Naive thymus-derived CD4-positive, alpha-beta T cell (primary cell): ENCODE data around the gene SMAP1. TPM values are rescaled to one million over a fixed set of nuclear protein-coding genes. Genes with fewer than 3 reads are reported as not detected.

ENCODE experiments used
- ATAC-seq: fragments of 150-1000 bp; cut with Tn5 transposase; 2 replicates; pipeline ENCODE4 v1.10.0; 2021; ENCODE audit warnings: mild to moderate bottlenecking, moderate library complexity
- CTCF ChIA-PET: fragments of 350-600 bp; sonication (Branson Sonifier 250); formaldehyde crosslinking; loops from one replicate; lab custom pipeline; 2021; ENCODE audit warnings: antibody characterized with exemption; lab: Charles Lee
- POLR2A ChIA-PET: fragments of 350-600 bp; sonication (Branson Sonifier 250); formaldehyde crosslinking; loops from one replicate; lab custom pipeline; 2021; ENCODE audit warnings: antibody characterized with exemption, inconsistent platforms; lab: Charles Lee
- DNase-seq, 9 donors: peaks; one replicate each; pipeline versions ENCODE4 v3.0.0 to v3.0.0-alpha.2; 2020 to 2022; ENCODE audit warnings: mixed read lengths in 1 of 9
- H3K27ac ChIP-seq: one replicate; pipeline ENCODE4 v1.7.0; 2013; ENCODE audit warnings: mild to moderate bottlenecking, low read depth, low read length, moderate library complexity
- H3K27me3 ChIP-seq, 2 donors: one replicate each; pipeline ENCODE4 v1.7.0; 2013; ENCODE audit warnings: low read length in 2 of 2, mild to moderate bottlenecking in 2 of 2, moderate library complexity in 2 of 2; ENCODE audit not compliant: control insufficient read depth in 2 of 2, insufficient read depth in 2 of 2
- H3K36me3 ChIP-seq, 3 experiments: 1 replicate in 2 of 3; 2 replicates in 1 of 3; pipeline ENCODE4 v1.7.0; 2013; ENCODE audit warnings: low read length in 3 of 3, mild to moderate bottlenecking in 3 of 3, moderate library complexity in 1 of 3; ENCODE audit not compliant: insufficient read depth in 3 of 3, control insufficient read depth in 2 of 3
- H3K4me1 ChIP-seq, 2 donors: one replicate each; pipeline ENCODE4 v1.7.0; 2013; ENCODE audit warnings: low read length in 2 of 2, mild to moderate bottlenecking in 2 of 2, moderate library complexity in 1 of 2; ENCODE audit not compliant: control insufficient read depth in 2 of 2, insufficient read depth in 2 of 2
- H3K4me3 ChIP-seq: 2 replicates; pipeline ENCODE4 v1.7.0; 2013; ENCODE audit warnings: mild to moderate bottlenecking, low read length
- H3K9me3 ChIP-seq, 3 experiments: 1 replicate in 2 of 3; 2 replicates in 1 of 3; pipeline ENCODE4 v1.7.0; 2013; ENCODE audit warnings: low read length in 3 of 3; ENCODE audit not compliant: control insufficient read depth in 2 of 3
- H3K27ac Mint-ChIP-seq, 9 donors: one replicate each; pipeline ENCODE4 v1.8.0; 2020 to 2022; ENCODE audit warnings: mixed read lengths in 9 of 9, mild to moderate bottlenecking in 8 of 9, moderate library complexity in 5 of 9, inconsistent platforms in 2 of 9
- H3K27me3 Mint-ChIP-seq, 5 donors: one replicate each; pipeline ENCODE4 v1.8.0; 2021 to 2022; ENCODE audit warnings: mixed read lengths in 5 of 5, mild to moderate bottlenecking in 1 of 5
- H3K36me3 Mint-ChIP-seq, 5 donors: one replicate each; pipeline ENCODE4 v1.8.0; 2020 to 2022; ENCODE audit warnings: mixed read lengths in 5 of 5, mild to moderate bottlenecking in 3 of 5, inconsistent platforms in 1 of 5
- H3K4me1 Mint-ChIP-seq, 7 donors: one replicate each; pipeline ENCODE4 v1.8.0; 2020 to 2022; ENCODE audit warnings: mixed read lengths in 7 of 7, mild to moderate bottlenecking in 3 of 7, inconsistent platforms in 1 of 7
- H3K4me3 Mint-ChIP-seq, 10 donors: one replicate each; pipeline ENCODE4 v1.8.0; 2020 to 2022; ENCODE audit warnings: mild to moderate bottlenecking in 10 of 10, mixed read lengths in 10 of 10, moderate library complexity in 6 of 10, inconsistent platforms in 2 of 10
- H3K9me3 Mint-ChIP-seq, 11 donors: one replicate each; pipeline ENCODE4 v1.8.0; 2020 to 2022; ENCODE audit warnings: mixed read lengths in 11 of 11, mild to moderate bottlenecking in 4 of 11, inconsistent platforms in 1 of 11, moderate library complexity in 1 of 11
- intact Hi-C, 2 donors: fragments of 100-400 bp; cut with micrococcal nuclease; formaldehyde crosslinking; loops; one replicate each; pipeline ENCODE4 v1.15.1; 2023
- polyA plus RNA-seq, 2 donors: library from polyadenylated mRNA; unstranded; fragments of 300-500 nt; fragmentation: Illumina TruSeq; gene quantifications; one replicate each; pipeline ENCODE4 v1.2.3, GENCODE V29; 2021
- total RNA-seq, 6 experiments: library from RNA in 5 of 6; stranded (reverse) in 5 of 6; gene quantifications; 1 replicate in 5 of 6; 2 replicates in 1 of 6; pipeline ENCODE4 v1.2.3 and lab custom pipeline; 2021 to 2026

SMAP1 gene
- total and polyA plus RNA-seq, 7 experiments from 2014 or later, result 11.3 to 45.7 (median 19.7) TPM

DNA sequence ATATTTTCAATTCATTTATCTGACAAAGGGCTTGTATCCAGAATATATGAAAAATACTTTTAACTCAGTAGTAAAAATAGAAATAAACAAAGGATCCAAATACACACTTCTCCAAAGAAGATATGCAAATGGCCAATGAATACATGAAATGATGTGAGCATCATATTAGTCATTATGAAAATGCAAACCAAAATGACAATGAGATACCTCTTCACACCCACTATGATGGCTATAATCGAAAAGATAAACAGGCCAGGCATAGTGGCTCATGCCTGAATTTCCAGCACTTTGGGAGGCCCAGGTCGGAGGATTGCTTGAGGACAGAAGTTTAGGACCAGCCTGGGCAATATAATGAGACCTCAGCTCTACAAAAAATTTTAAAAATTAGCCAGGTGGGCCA, 33.8 kb upstream of the SMAP1 start:
- CTCF ChIA-PET, result no interaction called here
- Mint-ChIP-seq H3K27me3 (peaks cover 0 to 19% (median 7%) of the 10 kb centered on the region in 5 donors), H3K36me3 (no peaks in the 10 kb centered on the region), H3K4me3 (no peak overlapping the region), H3K27ac (no peak overlapping the region), H3K4me1 (peaks cover 0 to 3% (median 0%) of the 10 kb centered on the region in 7 donors), H3K9me3 (no peaks in the 10 kb centered on the region)
- ATAC-seq (no peak), DNase-seq (no peak)
- Histone ChIP-seq H3K9me3 (no peaks in the 10 kb centered on the region), H3K4me1 (no peaks in the 10 kb centered on the region), H3K4me3 (no peak overlapping the region), H3K27me3 (no peaks in the 10 kb centered on the region), H3K27ac (no peak overlapping the region), H3K36me3 (no peaks in the 10 kb centered on the region)
- intact Hi-C loops, result no loop called here
- POLR2A ChIA-PET, result no interaction called here

DNA sequence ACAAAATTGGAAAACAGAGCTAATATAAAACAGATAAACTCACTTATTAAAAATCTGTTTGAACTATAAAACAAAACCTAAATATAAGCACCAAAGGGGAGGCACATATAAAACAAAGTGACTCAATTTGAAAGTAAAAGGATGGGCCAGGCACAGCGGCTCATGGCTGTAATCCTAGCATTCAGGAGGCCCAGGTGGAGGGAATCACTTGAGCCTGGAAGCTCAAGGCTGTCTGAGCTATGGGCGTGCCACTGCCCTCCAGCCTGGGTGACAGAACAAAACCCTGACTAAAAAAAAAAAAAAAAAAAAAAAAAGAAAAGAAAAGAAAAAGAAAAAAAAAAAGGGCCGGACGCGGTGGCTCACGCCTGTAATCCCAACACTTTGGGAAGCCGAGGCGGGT, 31.1 kb upstream of the SMAP1 start:
- Histone ChIP-seq H3K27me3 (no peaks in the 10 kb centered on the region), H3K36me3 (no peaks in the 10 kb centered on the region), H3K4me1 (no peaks in the 10 kb centered on the region), H3K9me3 (no peaks in the 10 kb centered on the region), H3K27ac (no peak overlapping the region), H3K4me3 (no peak overlapping the region)
- no peak overlapping the region for H3K4me3 Mint-ChIP-seq
- H3K27ac Mint-ChIP-seq, result no peak overlapping the region
- H3K9me3 Mint-ChIP-seq, result no peaks in the 10 kb centered on the region
- no peaks in the 10 kb centered on the region for H3K36me3 Mint-ChIP-seq
- peaks cover 0 to 14% (median 0%) of the 10 kb centered on the region in 7 donors for H3K4me1 Mint-ChIP-seq
- ChIA-PET POLR2A (no interaction called here), CTCF (no interaction called here)
- intact Hi-C loops, result no loop called here
- peaks cover 0 to 4% (median 0%) of the 10 kb centered on the region in 5 donors for H3K27me3 Mint-ChIP-seq
- DNase-seq (no peak), ATAC-seq (no peak)

DNA sequence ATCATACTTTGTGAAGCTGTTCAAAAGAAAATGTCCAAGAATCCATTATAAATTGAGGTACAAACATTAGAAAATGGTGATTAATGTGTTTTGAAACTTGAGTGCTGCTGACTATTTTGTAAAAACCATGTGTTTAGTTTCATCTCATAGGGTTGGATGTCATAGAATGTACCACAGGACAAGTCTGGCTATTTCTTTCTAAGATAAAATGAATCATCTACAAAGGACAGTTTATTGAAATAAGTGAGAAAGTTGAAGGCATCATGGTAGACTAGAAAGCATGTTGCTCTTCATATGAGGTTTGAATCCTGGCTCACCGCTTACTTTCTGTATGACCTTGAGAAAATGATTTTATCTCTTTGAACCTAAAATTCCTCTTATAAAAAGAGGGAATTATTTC, 29.2 kb upstream of the SMAP1 start:
- CTCF ChIA-PET, result no interaction called here
- Histone ChIP-seq H3K4me1 (no peaks in the 10 kb centered on the region), H3K9me3 (no peaks in the 10 kb centered on the region), H3K4me3 (no peak overlapping the region), H3K36me3 (no peaks in the 10 kb centered on the region), H3K27ac (no peak overlapping the region), H3K27me3 (no peaks in the 10 kb centered on the region)
- H3K4me1 Mint-ChIP-seq, result peaks cover 0 to 10% (median 0%) of the 10 kb centered on the region in 7 donors
- ATAC-seq, result no peak
- DNase-seq, result no peak
- intact Hi-C loops, result no loop called here
- H3K36me3 Mint-ChIP-seq, result no peaks in the 10 kb centered on the region
- H3K9me3 Mint-ChIP-seq, result no peaks in the 10 kb centered on the region
- H3K27me3 Mint-ChIP-seq, result no peaks in the 10 kb centered on the region
- H3K27ac Mint-ChIP-seq, result no peak overlapping the region
- POLR2A ChIA-PET, result no interaction called here
- H3K4me3 Mint-ChIP-seq, result no peak overlapping the region

DNA sequence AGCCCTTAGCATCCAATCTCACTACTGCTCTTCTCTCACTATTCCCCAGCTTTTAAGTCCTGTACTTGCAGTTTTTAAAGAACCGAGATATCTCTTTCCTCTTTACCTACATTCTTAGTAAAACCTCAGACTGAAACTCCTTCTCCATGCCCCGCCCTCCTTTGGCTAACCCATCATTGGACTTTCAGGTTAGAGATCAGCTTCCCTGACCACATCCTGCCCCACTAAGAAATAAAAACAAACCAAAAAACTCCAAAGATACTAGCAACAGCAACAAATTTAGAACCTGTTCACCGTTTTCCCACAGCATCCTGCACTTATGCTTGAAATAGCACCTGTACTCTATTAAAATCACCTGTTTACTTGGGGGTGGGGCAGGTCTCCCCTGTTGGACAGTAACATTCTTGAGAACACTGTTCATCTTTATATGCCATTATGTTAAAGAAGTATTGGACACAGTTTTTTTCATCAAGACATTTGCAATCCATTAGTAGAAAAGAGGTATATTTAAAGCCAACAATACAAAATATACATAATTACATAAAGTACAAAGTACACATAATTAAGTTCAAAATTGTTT, 16.3 kb upstream of the SMAP1 start:
- H3K27me3 Mint-ChIP-seq, result no peaks in the 10 kb centered on the region
- peak overlapping the region; percentile 25 to 75 (median 58) for H3K4me3 Mint-ChIP-seq
- peaks cover 13 to 52% (median 25%) of the 10 kb centered on the region in 7 donors for H3K4me1 Mint-ChIP-seq
- CTCF ChIA-PET, result no interaction called here
- ATAC-seq (peak; percentile 82), DNase-seq (peak in 8 of 9 donors; percentile 24 to 68 (median 58))
- H3K36me3 Mint-ChIP-seq, result peaks cover 0 to 9% (median 0%) of the 10 kb centered on the region in 5 donors
- POLR2A ChIA-PET, result interaction anchor here (3.4 kb wide), 1 partner anchor 16 kb away, joined by 18 read pairs; the partner anchor contains the start of gene SMAP1
- no peaks in the 10 kb centered on the region for H3K36me3 ChIP-seq
- intact Hi-C loops, result loop anchor here (1.0 to 2.0 kb wide), 6 partner anchors 15 to 238 kb away; partner anchors contain the start of genes SMAP1 (in 2 of the 2), FAM135A (in 1 of the 2) and SDHAF4 (in 1 of the 2)
- H3K27ac ChIP-seq, result peak overlapping the region; percentile 6
- no peaks in the 10 kb centered on the region for H3K9me3 ChIP-seq
- no peaks in the 10 kb centered on the region for H3K9me3 Mint-ChIP-seq
- H3K27me3 ChIP-seq, result no peaks in the 10 kb centered on the region
- peak overlapping the region; percentile 18 for H3K4me3 ChIP-seq
- H3K4me1 ChIP-seq, result peaks cover 21 to 22% of the 10 kb centered on the region in 2 donors
- H3K27ac Mint-ChIP-seq, result peak overlapping the region; percentile 32 to 84 (median 76)

DNA sequence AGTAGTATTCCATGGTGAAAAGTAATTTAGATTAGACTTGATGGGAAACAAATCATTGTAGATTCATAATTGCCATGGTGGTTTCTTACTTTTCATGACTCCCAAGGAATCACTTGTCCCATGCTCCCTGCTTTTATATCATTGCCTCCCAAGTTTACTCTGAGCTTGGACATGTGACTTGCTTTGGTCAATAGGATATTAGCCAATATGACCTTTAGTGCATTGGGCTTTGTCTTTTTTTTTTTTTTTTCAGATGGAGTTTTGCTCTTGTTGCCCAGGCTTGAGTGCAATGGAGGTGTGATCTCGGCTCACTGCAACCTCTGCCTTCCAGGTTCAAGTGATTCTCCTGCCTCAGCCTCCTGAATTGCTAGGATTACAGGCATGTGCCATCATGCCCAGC, 15.5 kb upstream of the SMAP1 start:
- Mint-ChIP-seq H3K9me3 (no peaks in the 10 kb centered on the region), H3K36me3 (peaks cover 0 to 9% (median 0%) of the 10 kb centered on the region in 5 donors), H3K4me1 (peaks cover 11 to 45% (median 25%) of the 10 kb centered on the region in 7 donors), H3K4me3 (peak overlapping the region in 2 of 10 donors; percentile 25 to 71), H3K27ac (peak overlapping the region in 6 of 9 donors; percentile 32 to 76 (median 64)), H3K27me3 (no peaks in the 10 kb centered on the region)
- DNase-seq (no peak), ATAC-seq (no peak)
- intact Hi-C loops, result no loop called here
- Histone ChIP-seq H3K4me1 (peaks cover 21 to 22% of the 10 kb centered on the region in 2 donors), H3K27ac (no peak overlapping the region), H3K36me3 (no peaks in the 10 kb centered on the region), H3K27me3 (no peaks in the 10 kb centered on the region), H3K4me3 (no peak overlapping the region), H3K9me3 (no peaks in the 10 kb centered on the region)
- ChIA-PET POLR2A (interaction anchor here (3.4 kb wide), 1 partner anchor 16 kb away, joined by 18 read pairs; the partner anchor contains the start of gene SMAP1), CTCF (interaction anchor here (1.3 kb wide), 1 partner anchor 53 kb away, joined by 3 read pairs; no protein-coding TSS in a partner anchor)

DNA sequence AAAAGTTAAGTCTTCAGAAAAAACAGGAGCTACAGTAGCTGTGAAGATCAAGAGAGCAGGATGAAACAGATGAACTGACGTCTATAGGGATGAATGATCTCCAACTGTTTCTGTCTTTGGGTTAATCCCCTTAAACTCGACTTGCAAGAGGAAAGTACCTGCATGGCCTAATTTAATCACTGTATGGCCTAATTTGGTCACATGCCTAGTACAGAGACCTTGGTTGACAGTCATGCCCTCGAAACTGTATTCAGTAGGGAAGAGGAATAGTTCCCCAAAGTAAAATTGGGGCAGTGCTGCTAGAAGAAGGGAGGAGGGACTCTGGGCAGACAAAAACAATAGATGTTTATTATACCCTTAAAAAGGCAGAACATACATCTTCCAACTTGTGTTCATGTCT, 10.0 kb upstream of the SMAP1 start:
- Mint-ChIP-seq H3K9me3 (peaks cover 0 to 3% (median 0%) of the 10 kb centered on the region in 11 donors), H3K4me3 (no peak overlapping the region), H3K27ac (no peak overlapping the region), H3K36me3 (peaks cover 0 to 15% (median 0%) of the 10 kb centered on the region in 5 donors), H3K27me3 (peaks cover 0 to 18% (median 10%) of the 10 kb centered on the region in 5 donors), H3K4me1 (peaks cover 0 to 14% (median 0%) of the 10 kb centered on the region in 7 donors)
- Histone ChIP-seq H3K27me3 (no peaks in the 10 kb centered on the region), H3K36me3 (no peaks in the 10 kb centered on the region), H3K4me1 (no peaks in the 10 kb centered on the region), H3K9me3 (no peaks in the 10 kb centered on the region), H3K4me3 (no peak overlapping the region), H3K27ac (no peak overlapping the region)
- intact Hi-C loops, result no loop called here
- ATAC-seq (no peak), DNase-seq (no peak)
- ChIA-PET POLR2A (interaction anchor here (4.1 kb wide), 1 partner anchor 10 kb away, joined by 21 read pairs; the partner anchor contains the start of gene SMAP1), CTCF (no interaction called here)
